Measurements from ENCODE around the gene IAPP.
"Not testable (repeated sequence)": the region's sequence is repeated elsewhere in the genome, so short reads cannot be mapped to it uniquely, and the experiment has no call there.

IAPP gene

DNA sequence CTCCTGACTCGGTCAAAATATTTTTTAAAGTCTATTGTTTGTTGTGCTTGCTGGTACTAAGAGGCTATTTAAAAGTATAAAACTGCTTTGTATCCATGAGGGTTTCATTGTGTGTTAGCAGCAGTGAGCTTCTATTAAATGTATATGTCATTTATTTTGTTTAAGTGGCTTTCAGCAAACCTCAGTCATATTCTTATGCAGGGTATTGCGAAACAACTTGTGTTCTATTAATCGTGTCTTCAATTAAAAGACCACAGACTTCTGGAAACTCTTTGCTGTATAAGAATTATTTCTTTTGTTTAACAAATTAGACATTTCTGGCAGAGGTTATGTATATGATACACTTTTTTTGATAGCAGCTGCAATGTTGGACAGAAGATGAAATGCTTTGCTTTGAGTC is 6.5 kb downstream of the IAPP start:
- DNase-seq (ENCODE audit: low read depth in 2 of 2), result no peak

GRCh38 chr12:21381320-21381719 is 8.6 kb downstream of the IAPP start:
- DNase-seq (ENCODE audit: low read depth in 2 of 2), result not testable (repeated sequence)

- DNase-seq (ENCODE audit: low read depth in 2 of 2), result no peak
These were observed 11.6 kb downstream of the IAPP start for GRCh38 chr12:21384261-21384660.

- DNase-seq (ENCODE audit: low read depth in 2 of 2), result no peak
These were observed 14.5 kb downstream of the IAPP start for GRCh38 chr12:21387174-21387573.

GRCh38 chr12:21392384-21392783 is 19.7 kb downstream of the IAPP start:
- DNase-seq (ENCODE audit: low read depth in 2 of 2), result no peak

DNA sequence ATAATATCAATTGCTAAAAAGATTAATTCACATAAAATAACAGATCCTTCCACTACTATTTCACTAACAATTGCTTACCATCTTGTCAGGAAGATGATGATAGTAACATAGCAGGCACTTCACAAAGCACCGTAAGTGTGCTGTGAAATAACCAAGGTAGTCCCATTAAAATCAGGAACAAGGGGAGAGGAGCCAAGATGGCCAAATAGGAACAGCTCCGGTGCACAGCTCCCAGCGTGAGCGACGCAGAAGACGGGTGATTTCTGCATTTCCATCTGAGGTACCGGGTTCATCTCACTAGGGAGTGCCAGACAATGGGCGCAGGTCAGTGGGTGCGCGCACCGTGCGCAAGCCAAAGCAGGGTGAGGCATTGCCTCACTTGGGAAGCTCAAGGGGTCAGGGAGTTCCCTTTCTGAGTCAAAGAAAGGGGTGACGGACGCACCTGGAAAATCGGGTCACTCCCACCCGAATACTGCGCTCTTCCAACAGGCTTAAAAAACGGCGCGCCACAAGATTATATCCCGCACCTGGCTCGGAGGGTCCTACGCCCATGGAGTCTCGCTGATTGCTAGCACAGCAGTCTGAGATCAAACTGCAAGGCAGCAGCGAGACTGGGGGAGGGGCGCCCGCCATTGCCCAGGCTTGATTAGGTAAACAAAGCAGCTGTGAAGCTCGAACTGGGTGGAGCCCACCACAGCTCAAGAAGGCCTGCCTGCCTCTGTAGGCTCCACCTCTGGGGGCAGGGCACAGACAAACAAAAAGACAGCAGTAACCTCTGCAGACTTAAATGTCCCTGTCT is 22.3 kb downstream of the IAPP start:
- not testable (repeated sequence) for DNase-seq (ENCODE audit: low read depth in 2 of 2)

DNA sequence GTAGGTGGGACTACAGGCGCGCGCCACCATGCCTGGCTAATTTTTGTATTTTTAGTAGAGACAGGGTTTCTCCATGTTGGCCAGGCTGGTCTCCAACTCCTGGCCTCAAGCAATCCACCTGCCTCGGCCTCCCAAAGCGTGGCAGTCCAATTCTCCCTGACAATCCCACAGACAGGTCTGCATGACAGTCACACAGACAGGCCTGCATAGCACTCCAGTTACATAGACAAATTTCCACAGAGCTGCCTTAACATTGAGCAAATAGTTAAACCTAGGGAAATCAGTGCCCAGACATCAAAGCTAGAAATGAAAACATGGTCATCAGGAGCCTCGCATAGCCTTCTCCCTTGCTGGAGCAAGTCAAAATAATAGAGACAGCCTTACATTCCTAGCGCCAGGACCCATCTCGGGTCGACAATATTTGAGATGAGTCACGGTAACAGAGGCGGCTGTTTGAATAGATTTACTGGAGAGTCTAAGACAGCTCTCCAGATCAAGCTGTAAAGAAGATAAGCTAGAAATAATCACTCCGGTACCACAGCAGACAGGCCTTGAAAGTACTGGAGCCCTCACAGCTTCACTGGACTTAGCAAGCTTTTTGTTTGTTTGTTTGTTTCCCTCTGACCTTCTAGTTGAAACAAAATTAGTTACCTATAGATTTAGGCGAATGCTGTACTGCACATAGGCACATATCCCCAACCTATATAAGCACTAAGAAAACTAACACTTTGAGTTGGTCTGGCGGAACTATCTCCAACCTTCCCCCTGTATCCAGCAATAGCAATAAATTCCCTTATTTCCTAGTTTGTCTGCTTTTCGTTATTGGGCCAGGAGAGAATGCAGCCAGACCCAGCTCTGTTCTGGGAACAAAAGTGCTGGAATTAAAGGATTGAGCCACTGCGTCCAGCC is 40.9 kb downstream of the IAPP start:
- no peak for DNase-seq (ENCODE audit: low read depth in 2 of 2)

DNA sequence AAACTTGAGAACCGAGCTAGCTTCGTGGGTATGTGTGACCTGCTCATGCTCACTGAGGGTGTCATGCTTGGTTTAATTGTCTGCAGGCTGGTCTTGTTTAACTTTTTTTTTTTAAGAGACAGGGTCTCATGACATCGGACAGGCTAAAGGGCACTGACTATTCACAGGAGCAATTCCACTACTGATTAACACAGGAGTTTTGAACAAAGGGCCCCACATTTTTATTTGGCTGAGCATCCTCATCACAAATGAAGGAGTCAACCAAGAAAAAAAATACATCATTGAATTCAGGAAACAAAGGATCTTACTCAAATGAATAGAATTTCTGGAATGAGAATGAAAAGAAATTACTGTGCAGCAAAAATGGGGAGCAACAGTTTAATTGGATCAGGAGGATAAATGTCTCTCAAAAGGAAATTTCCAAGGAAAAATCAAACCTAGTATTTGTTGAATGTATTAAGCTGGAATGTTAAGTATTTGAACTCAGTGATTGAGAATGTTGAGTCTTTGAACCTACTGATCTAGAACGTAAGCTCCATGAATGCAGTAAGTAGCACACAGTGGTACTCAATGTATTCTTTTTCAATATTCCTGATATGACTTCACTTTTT is 43.9 kb downstream of the IAPP start:
- no peak for DNase-seq (ENCODE audit: low read depth in 2 of 2)

DNA sequence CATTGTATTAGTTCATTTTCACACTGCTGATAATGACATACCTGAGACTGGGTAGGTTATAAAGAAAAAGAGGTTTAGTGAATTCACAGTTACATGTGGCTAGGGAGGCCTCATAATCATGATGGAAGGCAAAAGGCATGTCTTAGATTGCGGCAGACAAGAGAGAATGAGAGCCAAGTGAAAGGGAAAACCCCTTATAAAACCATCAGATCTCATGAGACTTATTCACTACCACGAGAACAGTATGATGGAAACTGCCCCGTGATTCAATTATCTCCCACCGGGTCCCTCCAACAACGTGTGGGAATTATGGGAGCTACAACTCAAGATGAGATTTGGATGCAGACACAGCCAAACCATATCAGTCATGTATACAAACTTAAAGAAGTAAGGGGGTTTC is 45.7 kb downstream of the IAPP start:
- DNase-seq (ENCODE audit: low read depth in 2 of 2), result not testable (repeated sequence)

GRCh38 chr12:21419009-21419699 is 46.5 kb downstream of the IAPP start:
- DNase-seq (ENCODE audit: low read depth in 2 of 2), result not testable (repeated sequence)

- DNase-seq (ENCODE audit: low read depth in 2 of 2), result no peak
These were observed 55.5 kb downstream of the IAPP start for GRCh38 chr12:21428241-21428640.
